ENCODE data around the gene LYST. TPM values are rescaled to one million over a fixed set of nuclear protein-coding genes. Genes with fewer than 3 reads are reported as not detected.
"Not testable (repeated sequence)": the region's sequence is repeated elsewhere in the genome, so short reads cannot be mapped to it uniquely, and the experiment has no call there.

Gene LYST
- total RNA-seq, 2 donors from 2014 or later, result 33.5 to 73.0 TPM

- no peak for ATAC-seq
- Mint-ChIP-seq H3K9me3 (no peaks in the 10 kb centered on the region), H3K36me3 (peaks cover 0 to 11% of the 10 kb centered on the region in 2 donors)
These were observed 90.3 kb downstream of the LYST start for GRCh38 chr1:235776396-235776795.

GRCh38 chr1:235775246-235775860 is 91.4 kb downstream of the LYST start:
- Mint-ChIP-seq H3K27ac (no peak overlapping the region), H3K9me3 (no peaks in the 10 kb centered on the region), H3K36me3 (peaks cover 0 to 11% of the 10 kb centered on the region in 2 donors)
- DNase-seq (ENCODE audit: low spot score in 2 of 2) (no peak), ATAC-seq (no peak)

More at GRCh38 chr1:235776396-235776795, 90.3 kb downstream of the LYST start:
- DNase-seq (ENCODE audit: low spot score in 2 of 2), result no peak
- H3K27ac Mint-ChIP-seq, result no peak overlapping the region

GRCh38 chr1:235767795-235768194 is 98.9 kb downstream of the LYST start:
- peaks cover 0 to 7% of the 10 kb centered on the region in 2 donors for H3K36me3 Mint-ChIP-seq
- ATAC-seq (peak in 1 of 2 donors; percentile 47), DNase-seq (ENCODE audit: low spot score in 2 of 2) (no peak)
- H3K9me3 Mint-ChIP-seq, result no peaks in the 10 kb centered on the region
- H3K27ac Mint-ChIP-seq, result peak overlapping the region in 1 of 2 donors; percentile 13

- DNase-seq (ENCODE audit: low spot score in 2 of 2), result no peak
- no peak overlapping the region for H3K27ac Mint-ChIP-seq
- peak in 1 of 2 donors; percentile 69 for ATAC-seq
- peaks cover 5 to 12% of the 10 kb centered on the region in 2 donors for H3K36me3 Mint-ChIP-seq
- no peaks in the 10 kb centered on the region for H3K9me3 Mint-ChIP-seq
These were observed 99.9 kb downstream of the LYST start for GRCh38 chr1:235766794-235767285.

GRCh38 chr1:235763962-235764361 is 102.7 kb downstream of the LYST start:
- peak in 1 of 2 donors; percentile 4 for DNase-seq (ENCODE audit: low spot score in 2 of 2)
- Mint-ChIP-seq H3K27ac (no peak overlapping the region), H3K36me3 (peaks cover 9 to 17% of the 10 kb centered on the region in 2 donors), H3K9me3 (no peaks in the 10 kb centered on the region)
- peak; percentile 86 to 96 for ATAC-seq

- ATAC-seq, result no peak
- no peaks in the 10 kb centered on the region for H3K9me3 Mint-ChIP-seq
- H3K36me3 Mint-ChIP-seq, result peaks cover 9 to 10% of the 10 kb centered on the region in 2 donors
- no peak overlapping the region for H3K27ac Mint-ChIP-seq
- DNase-seq (ENCODE audit: low spot score in 2 of 2), result no peak
These were observed 107.4 kb downstream of the LYST start for GRCh38 chr1:235759336-235759735.

GRCh38 chr1:235758931-235759330 is 107.8 kb downstream of the LYST start:
- no peak for DNase-seq (ENCODE audit: low spot score in 2 of 2)
- Mint-ChIP-seq H3K36me3 (peaks cover 9 to 10% of the 10 kb centered on the region in 2 donors), H3K27ac (no peak overlapping the region), H3K9me3 (no peaks in the 10 kb centered on the region)
- ATAC-seq, result no peak

GRCh38 chr1:235757587-235758096 is 109.1 kb downstream of the LYST start:
- DNase-seq (ENCODE audit: low spot score in 2 of 2) (no peak), ATAC-seq (no peak)
- H3K36me3 Mint-ChIP-seq, result peaks cover 9 to 10% of the 10 kb centered on the region in 2 donors
- H3K9me3 Mint-ChIP-seq, result no peaks in the 10 kb centered on the region
- peak overlapping the region in 1 of 2 donors; percentile 63 for H3K27ac Mint-ChIP-seq

- not testable (repeated sequence) for DNase-seq (ENCODE audit: low spot score in 2 of 2); ATAC-seq; H3K9me3 Mint-ChIP-seq; H3K36me3 Mint-ChIP-seq
- peak overlapping the region in 1 of 2 donors; percentile 38 for H3K27ac Mint-ChIP-seq
These were observed 112.5 kb downstream of the LYST start for GRCh38 chr1:235754186-235754585.

- ATAC-seq (no peak), DNase-seq (ENCODE audit: low spot score in 2 of 2) (no peak)
- Mint-ChIP-seq H3K27ac (no peak overlapping the region), H3K9me3 (no peaks in the 10 kb centered on the region), H3K36me3 (peaks cover 0 to 4% of the 10 kb centered on the region in 2 donors)
These were observed 116.9 kb downstream of the LYST start for GRCh38 chr1:235749755-235750300.

GRCh38 chr1:235748747-235749146 is 118.0 kb downstream of the LYST start:
- Mint-ChIP-seq H3K27ac (no peak overlapping the region), H3K9me3 (no peaks in the 10 kb centered on the region), H3K36me3 (peaks cover 0 to 10% of the 10 kb centered on the region in 2 donors)
- ATAC-seq (no peak), DNase-seq (ENCODE audit: low spot score in 2 of 2) (no peak)

- H3K36me3 Mint-ChIP-seq, result peaks cover 7 to 19% of the 10 kb centered on the region in 2 donors
- DNase-seq (ENCODE audit: low spot score in 2 of 2) (no peak), ATAC-seq (no peak)
- H3K27ac Mint-ChIP-seq, result no peak overlapping the region
- H3K9me3 Mint-ChIP-seq, result no peaks in the 10 kb centered on the region
These were observed 120.5 kb downstream of the LYST start for GRCh38 chr1:235746245-235746644.

- ATAC-seq, result peak in 1 of 2 donors; percentile 38
- no peak overlapping the region for H3K27ac Mint-ChIP-seq
- no peak for DNase-seq (ENCODE audit: low spot score in 2 of 2)
These were observed 121.1 kb downstream of the LYST start for GRCh38 chr1:235745503-235746136.

GRCh38 chr1:235742914-235743599 is 123.6 kb downstream of the LYST start:
- Mint-ChIP-seq H3K9me3 (no peaks in the 10 kb centered on the region), H3K27ac (no peak overlapping the region), H3K36me3 (peaks cover 12 to 36% of the 10 kb centered on the region in 2 donors)
- DNase-seq (ENCODE audit: low spot score in 2 of 2) (no peak), ATAC-seq (no peak)

More at GRCh38 chr1:235745503-235746136, 121.1 kb downstream of the LYST start:
- Mint-ChIP-seq H3K36me3 (peaks cover 7 to 19% of the 10 kb centered on the region in 2 donors), H3K9me3 (no peaks in the 10 kb centered on the region)

GRCh38 chr1:235741294-235741693 is 125.4 kb downstream of the LYST start:
- ATAC-seq (no peak), DNase-seq (ENCODE audit: low spot score in 2 of 2) (no peak)
- Mint-ChIP-seq H3K9me3 (no peaks in the 10 kb centered on the region), H3K27ac (no peak overlapping the region), H3K36me3 (peaks cover 12 to 39% of the 10 kb centered on the region in 2 donors)

GRCh38 chr1:235739631-235740030 is 127.1 kb downstream of the LYST start:
- ATAC-seq (no peak), DNase-seq (ENCODE audit: low spot score in 2 of 2) (no peak)
- peaks cover 12 to 39% of the 10 kb centered on the region in 2 donors for H3K36me3 Mint-ChIP-seq
- H3K9me3 Mint-ChIP-seq, result no peaks in the 10 kb centered on the region
- no peak overlapping the region for H3K27ac Mint-ChIP-seq

- Mint-ChIP-seq H3K36me3 (peaks cover 12 to 34% of the 10 kb centered on the region in 2 donors), H3K9me3 (no peaks in the 10 kb centered on the region), H3K27ac (no peak overlapping the region)
- no peak for ATAC-seq
- DNase-seq (ENCODE audit: low spot score in 2 of 2), result no peak
These were observed 127.6 kb downstream of the LYST start for GRCh38 chr1:235739124-235739523.

Data from activated naive CD4-positive, alpha-beta T cell treated with anti-CD3 and anti-CD28 coated beads, Interleukin-2, amount 50 U/mL, for 72 hours (primary cell).